Astrocyte (in vitro differentiated cells and primary cell): Measurements from ENCODE around the gene VWA5B2. TPM values are rescaled to one million over a fixed set of nuclear protein-coding genes. Genes with fewer than 3 reads are reported as not detected.

Experiments used
- DNase-seq: peaks from one replicate; pipeline ENCODE4 v3.0.0-alpha.2; 2010; ENCODE audit warnings: low read depth
- FAIRE-seq: peaks from 2 replicates; lab custom pipeline; 2011; peaks lifted over from hg19 to GRCh38; lab: Jason Lieb, UNC
- H2AFZ ChIP-seq: 2 replicates; pipeline ENCODE4 v1.6.0; 2012; ENCODE audit warnings: low read depth, low read length, inconsistent platforms
- H3K27ac ChIP-seq: 2 replicates; pipeline ENCODE4 v1.5.1; 2011; ENCODE audit warnings: low read depth, low read length, inconsistent platforms
- H3K27me3 ChIP-seq: 2 replicates; pipeline ENCODE4 v1.6.0; 2011; ENCODE audit warnings: low read length, inconsistent platforms; ENCODE audit not compliant: insufficient read depth
- H3K36me3 ChIP-seq: 2 replicates; pipeline ENCODE4 v1.5.1; 2011; ENCODE audit warnings: low read length, inconsistent platforms; ENCODE audit not compliant: insufficient read depth
- H3K4me1 ChIP-seq: 2 replicates; pipeline ENCODE4 v1.5.1; 2011; ENCODE audit warnings: low read length, inconsistent platforms; ENCODE audit not compliant: insufficient read depth
- H3K4me2 ChIP-seq: 2 replicates; pipeline ENCODE4 v1.6.0; 2012; ENCODE audit warnings: low read length, inconsistent platforms
- H3K4me3 ChIP-seq: 2 replicates; pipeline ENCODE4 v1.5.1; 2011; ENCODE audit warnings: low read depth, mild to moderate bottlenecking, low read length, inconsistent platforms; ENCODE audit not compliant: insufficient read depth
- H3K79me2 ChIP-seq: 2 replicates; pipeline ENCODE4 v1.6.0; 2012; ENCODE audit warnings: mild to moderate bottlenecking, low read length, inconsistent platforms; ENCODE audit not compliant: insufficient read depth
- H3K9ac ChIP-seq: 2 replicates; pipeline ENCODE4 v1.6.0; 2012; ENCODE audit warnings: mild to moderate bottlenecking, low read length, inconsistent platforms
- H3K9me3 ChIP-seq: 2 replicates; pipeline ENCODE4 v1.5.1; 2012; ENCODE audit warnings: low read depth, mild to moderate bottlenecking, low read length, inconsistent platforms; ENCODE audit not compliant: insufficient read depth
- H4K20me1 ChIP-seq: 2 replicates; pipeline ENCODE4 v1.6.0; 2012; ENCODE audit warnings: low read length, inconsistent platforms; ENCODE audit not compliant: insufficient read depth
- H3K27ac Mint-ChIP-seq: one replicate; pipeline ENCODE4 v1.8.0; 2021; ENCODE audit warnings: mild to moderate bottlenecking, mixed read lengths; ENCODE audit not compliant: unreplicated experiment
- H3K27me3 Mint-ChIP-seq: one replicate; pipeline ENCODE4 v1.8.0; 2021; ENCODE audit warnings: low read depth, mixed read lengths; ENCODE audit not compliant: unreplicated experiment
- H3K36me3 Mint-ChIP-seq: one replicate; pipeline ENCODE4 v1.8.0; 2021; ENCODE audit warnings: low read depth, mixed read lengths; ENCODE audit not compliant: unreplicated experiment
- H3K4me1 Mint-ChIP-seq: one replicate; pipeline ENCODE4 v1.8.0; 2021; ENCODE audit warnings: low read depth, mixed read lengths; ENCODE audit not compliant: unreplicated experiment
- H3K4me3 Mint-ChIP-seq: one replicate; pipeline ENCODE4 v1.8.0; 2021; ENCODE audit warnings: mild to moderate bottlenecking, moderate library complexity, mixed read lengths; ENCODE audit not compliant: unreplicated experiment
- H3K9me3 Mint-ChIP-seq: one replicate; pipeline ENCODE4 v1.8.0; 2021; ENCODE audit warnings: mild to moderate bottlenecking, mixed read lengths; ENCODE audit not compliant: unreplicated experiment
- CTCF ChIP-seq: IDR thresholded peaks from 2 replicates; pipeline ENCODE4 v1.5.1; 2011; ENCODE audit warnings: low read depth, mild to moderate bottlenecking, inconsistent platforms, low read length, moderate library complexity; ENCODE audit not compliant: insufficient read depth
- EZH2 ChIP-seq: IDR thresholded peaks from 2 replicates; pipeline ENCODE4 v1.6.1; 2012; ENCODE audit warnings: mild to moderate bottlenecking, low read length, inconsistent platforms; ENCODE audit not compliant: insufficient read depth
- total RNA-seq: library from RNA; stranded (reverse); gene quantifications from 2 replicates; pipeline ENCODE4 v1.2.1, GENCODE V29; 2021

The VWA5B2 gene
- total RNA-seq, 1 donor from 2014 or later, result 0.23 TPM

GRCh38 chr3:184258926-184259325, 29.5 kb downstream of the VWA5B2 start:
- peaks cover 45% of the 10 kb centered on the region for H3K27me3 Mint-ChIP-seq
- TF ChIP-seq EZH2 (no peak), CTCF (no peak)
- no peaks in the 10 kb centered on the region for H3K79me2 ChIP-seq

GRCh38 chr3:184259396-184259877, 30.1 kb downstream of the VWA5B2 start:
- peaks cover 11% of the 10 kb centered on the region for H3K27me3 ChIP-seq
- Mint-ChIP-seq H3K4me3 (no peak overlapping the region), H3K4me1 (peaks cover 11% of the 10 kb centered on the region), H3K27me3 (peaks cover 46% of the 10 kb centered on the region), H3K27ac (no peak overlapping the region), H3K9me3 (peaks cover 3% of the 10 kb centered on the region), H3K36me3 (peaks cover 12% of the 10 kb centered on the region)
- no peak for TF ChIP-seq CTCF
- peak; percentile 38 for TF ChIP-seq EZH2
- H4K20me1 ChIP-seq, result peaks cover 32% of the 10 kb centered on the region
- no peak overlapping the region for H3K9ac ChIP-seq
- no peak for FAIRE-seq
- H3K4me3 ChIP-seq, result no peak overlapping the region
- H3K4me2 ChIP-seq, result no peak overlapping the region
- no peak overlapping the region for H3K27ac ChIP-seq
- peaks cover 18% of the 10 kb centered on the region for H3K4me1 ChIP-seq
- H2AFZ ChIP-seq, result no peak overlapping the region
- no peaks in the 10 kb centered on the region for H3K9me3 ChIP-seq
- no peaks in the 10 kb centered on the region for H3K79me2 ChIP-seq
- no peak for DNase-seq
- no peaks in the 10 kb centered on the region for H3K36me3 ChIP-seq

More at GRCh38 chr3:184258926-184259325, 29.5 kb downstream of the VWA5B2 start:
- Mint-ChIP-seq H3K9me3 (peaks cover 3% of the 10 kb centered on the region), H3K36me3 (peaks cover 12% of the 10 kb centered on the region), H3K4me3 (no peak overlapping the region), H3K27ac (no peak overlapping the region), H3K4me1 (peaks cover 11% of the 10 kb centered on the region)
- H3K4me2 ChIP-seq, result no peak overlapping the region
- no peak overlapping the region for H2AFZ ChIP-seq
- no peaks in the 10 kb centered on the region for H3K36me3 ChIP-seq
- no peak overlapping the region for H3K9ac ChIP-seq
- no peaks in the 10 kb centered on the region for H3K9me3 ChIP-seq
- DNase-seq, result no peak
- no peak overlapping the region for H3K4me3 ChIP-seq
- H4K20me1 ChIP-seq, result peaks cover 32% of the 10 kb centered on the region
- no peak for FAIRE-seq
- peaks cover 11% of the 10 kb centered on the region for H3K27me3 ChIP-seq
- peaks cover 18% of the 10 kb centered on the region for H3K4me1 ChIP-seq
- no peak overlapping the region for H3K27ac ChIP-seq
